ENCODE results near the gene ZBTB21. TPM values are rescaled to one million over a fixed set of nuclear protein-coding genes. Genes with fewer than 3 reads are reported as not detected.

The ZBTB21 gene
- total RNA-seq, 2 donors from 2014 or later, result 17.3 to 23.1 TPM

- Histone ChIP-seq H3K9ac (ENCODE audit: extremely low read depth, low read length, poor library complexity, severe bottlenecking) (no peak overlapping the region), H3K4me1 (ENCODE audit: control insufficient read depth, insufficient read depth, low read length) (no peaks in the 10 kb centered on the region), H3K27ac (ENCODE audit: low read depth, low read length) (no peak overlapping the region), H3K36me3 (ENCODE audit: control insufficient read depth, insufficient read depth, low read length) (peaks cover 15% of the 10 kb centered on the region), H3K27me3 (ENCODE audit: control insufficient read depth, insufficient read depth, low read length, poor library complexity, severe bottlenecking) (no peaks in the 10 kb centered on the region), H3K9me3 (ENCODE audit: control insufficient read depth, low read length) (no peaks in the 10 kb centered on the region), H3K4me3 (ENCODE audit: low read length) (no peak overlapping the region)
- Mint-ChIP-seq H3K27ac (no peak overlapping the region), H3K4me3 (no peak overlapping the region), H3K36me3 (ENCODE audit: low read depth) (peaks cover 2% of the 10 kb centered on the region), H3K9me3 (no peaks in the 10 kb centered on the region), H3K4me1 (no peaks in the 10 kb centered on the region), H3K27me3 (ENCODE audit: insufficient read depth) (no peaks in the 10 kb centered on the region)
- TF ChIP-seq CTCF (conservative IDR thresholded peaks at IDR 0.05), result no peak
- WGBS, 2 experiments (ENCODE audit: insufficient coverage in 1 of 2, insufficient read length in 1 of 2), result 95% methylated on average over 3 to 5 of the region's 6 CpGs
- DNase-seq, result no peak
Measured at GRCh38 chr21:41985662-41986416, 24.3 kb downstream of the ZBTB21 start.

- Histone ChIP-seq H3K36me3 (ENCODE audit: control insufficient read depth, insufficient read depth, low read length) (no peaks in the 10 kb centered on the region), H3K27me3 (ENCODE audit: control insufficient read depth, insufficient read depth, low read length, poor library complexity, severe bottlenecking) (no peaks in the 10 kb centered on the region), H3K4me1 (ENCODE audit: control insufficient read depth, insufficient read depth, low read length) (no peaks in the 10 kb centered on the region), H3K9ac (ENCODE audit: extremely low read depth, low read length, poor library complexity, severe bottlenecking) (no peak overlapping the region), H3K27ac (ENCODE audit: low read depth, low read length) (no peak overlapping the region), H3K4me3 (ENCODE audit: low read length) (no peak overlapping the region), H3K9me3 (ENCODE audit: control insufficient read depth, low read length) (peaks cover 9% of the 10 kb centered on the region)
- Mint-ChIP-seq H3K4me1 (no peaks in the 10 kb centered on the region), H3K4me3 (no peak overlapping the region), H3K27me3 (ENCODE audit: insufficient read depth) (peaks cover 3% of the 10 kb centered on the region), H3K36me3 (ENCODE audit: low read depth) (no peaks in the 10 kb centered on the region), H3K27ac (no peak overlapping the region), H3K9me3 (peaks cover 8% of the 10 kb centered on the region)
- WGBS, 2 experiments (ENCODE audit: insufficient coverage in 1 of 2, insufficient read length in 1 of 2), result no CpG with 5 or more reads among the region's 1 CpG
- no peak for DNase-seq
- TF ChIP-seq CTCF (conservative IDR thresholded peaks at IDR 0.05), result no peak
Measured at GRCh38 chr21:41983229-41983628, 26.9 kb downstream of the ZBTB21 start.

GRCh38 chr21:41980561-41980960, 29.6 kb downstream of the ZBTB21 start:
- H3K36me3 Mint-ChIP-seq (ENCODE audit: low read depth), result no peaks in the 10 kb centered on the region

More at GRCh38 chr21:41980561-41980960, 29.6 kb downstream of the ZBTB21 start:
- no peak for TF ChIP-seq CTCF (conservative IDR thresholded peaks at IDR 0.05)
- H3K4me3 ChIP-seq (ENCODE audit: low read length), result no peak overlapping the region
- peaks cover 3% of the 10 kb centered on the region for H3K27me3 Mint-ChIP-seq (ENCODE audit: insufficient read depth)
- H3K4me1 ChIP-seq (ENCODE audit: control insufficient read depth, insufficient read depth, low read length), result no peaks in the 10 kb centered on the region
- peaks cover 8% of the 10 kb centered on the region for H3K9me3 Mint-ChIP-seq
- H3K27me3 ChIP-seq (ENCODE audit: control insufficient read depth, insufficient read depth, low read length, poor library complexity, severe bottlenecking), result no peaks in the 10 kb centered on the region
- H3K27ac Mint-ChIP-seq, result no peak overlapping the region
- peaks cover 9% of the 10 kb centered on the region for H3K9me3 ChIP-seq (ENCODE audit: control insufficient read depth, low read length)
- no peak overlapping the region for H3K27ac ChIP-seq (ENCODE audit: low read depth, low read length)
- no peaks in the 10 kb centered on the region for H3K4me1 Mint-ChIP-seq
- no peak overlapping the region for H3K9ac ChIP-seq (ENCODE audit: extremely low read depth, low read length, poor library complexity, severe bottlenecking)
- no peak for DNase-seq
- no peak overlapping the region for H3K4me3 Mint-ChIP-seq
- H3K36me3 ChIP-seq (ENCODE audit: control insufficient read depth, insufficient read depth, low read length), result no peaks in the 10 kb centered on the region

Data from endodermal cell (in vitro differentiated cells).